ENCODE measurements around the gene PAPLN. TPM values are rescaled to one million over a fixed set of nuclear protein-coding genes. Genes with fewer than 3 reads are reported as not detected.
"Not testable (repeated sequence)": the region's sequence is repeated elsewhere in the genome, so short reads cannot be mapped to it uniquely, and the experiment has no call there.

Gene PAPLN
- total RNA-seq, 1 experiment from 2014 or later = 0.40 TPM

DNA sequence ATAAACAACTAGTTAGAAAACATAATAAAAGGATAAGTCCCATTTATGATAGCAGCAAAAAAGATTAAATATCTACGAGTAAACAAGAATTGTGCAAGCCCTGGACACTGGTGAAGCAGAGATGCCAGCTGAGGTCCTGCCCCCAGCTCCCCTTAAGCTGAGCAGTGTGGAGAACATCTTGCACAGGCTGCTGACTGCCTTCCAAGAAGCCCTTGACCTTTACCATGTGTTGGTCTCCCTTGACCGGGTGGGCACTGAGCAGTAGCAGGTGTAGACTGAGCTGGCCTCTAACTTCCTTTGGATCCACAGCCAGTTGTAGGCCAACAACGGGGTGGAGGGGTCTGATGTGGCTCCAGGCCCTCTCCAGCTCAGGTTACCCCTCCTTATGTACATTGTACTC is 47.7 kb upstream of the PAPLN start:
- BruUV-seq (replicated peaks) = no TSS peak
- no peak for ATAC-seq
- CTCF ChIA-PET = no interaction called here

DNA sequence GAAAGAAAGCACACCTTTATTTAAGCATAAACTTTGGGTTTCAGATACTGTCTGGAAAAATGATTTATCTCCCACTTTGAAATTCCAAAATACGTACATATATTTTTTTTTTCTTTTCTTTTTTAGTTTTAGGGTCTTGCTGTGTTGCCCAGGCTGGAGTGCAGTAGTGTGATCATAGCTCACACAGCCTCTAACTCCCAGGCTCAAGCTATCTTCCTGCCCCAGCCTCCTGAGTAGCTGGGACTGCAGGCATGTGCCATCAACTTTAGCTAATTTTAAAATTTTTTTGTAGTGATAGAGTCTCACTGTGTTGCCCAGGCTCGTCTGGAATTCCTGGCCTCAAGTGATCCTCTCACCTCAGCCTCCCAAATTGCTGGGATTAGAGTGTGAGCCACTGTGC is 45.9 kb upstream of the PAPLN start:
- DNase-seq = no peak
- H3K36me3 ChIP-seq (ENCODE audit: low read depth, low read length) = peaks cover 26% of the 10 kb centered on the region
- ChIA-PET CTCF (no interaction called here), POLR2A (ENCODE audit: unreplicated experiment) (interaction anchor here (0.6 kb wide), 1 partner anchor 45 kb away, joined by 4 read pairs; no protein-coding TSS in a partner anchor)
- no peaks in the 10 kb centered on the region for H3K9me2 ChIP-seq (replicated peaks; ENCODE audit: low read length)
- BruUV-seq (replicated peaks) = no TSS peak
- TF ChIP-seq, protein P1, sequence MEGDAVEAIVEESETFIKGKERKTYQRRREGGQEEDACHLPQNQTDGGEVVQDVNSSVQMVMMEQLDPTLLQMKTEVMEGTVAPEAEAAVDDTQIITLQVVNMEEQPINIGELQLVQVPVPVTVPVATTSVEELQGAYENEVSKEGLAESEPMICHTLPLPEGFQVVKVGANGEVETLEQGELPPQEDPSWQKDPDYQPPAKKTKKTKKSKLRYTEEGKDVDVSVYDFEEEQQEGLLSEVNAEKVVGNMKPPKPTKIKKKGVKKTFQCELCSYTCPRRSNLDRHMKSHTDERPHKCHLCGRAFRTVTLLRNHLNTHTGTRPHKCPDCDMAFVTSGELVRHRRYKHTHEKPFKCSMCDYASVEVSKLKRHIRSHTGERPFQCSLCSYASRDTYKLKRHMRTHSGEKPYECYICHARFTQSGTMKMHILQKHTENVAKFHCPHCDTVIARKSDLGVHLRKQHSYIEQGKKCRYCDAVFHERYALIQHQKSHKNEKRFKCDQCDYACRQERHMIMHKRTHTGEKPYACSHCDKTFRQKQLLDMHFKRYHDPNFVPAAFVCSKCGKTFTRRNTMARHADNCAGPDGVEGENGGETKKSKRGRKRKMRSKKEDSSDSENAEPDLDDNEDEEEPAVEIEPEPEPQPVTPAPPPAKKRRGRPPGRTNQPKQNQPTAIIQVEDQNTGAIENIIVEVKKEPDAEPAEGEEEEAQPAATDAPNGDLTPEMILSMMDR (conservative IDR thresholded peaks at IDR 0.05; ENCODE audit: low read depth, low read length) = no peak
- TF ChIP-seq EZH2phosphoT487 (IDR thresholded peaks at IDR 0.05; ENCODE audit: borderline replicate concordance, low read length) (no peak), EZH2 (IDR thresholded peaks at IDR 0.05; ENCODE audit: low read length, unreplicated experiment) (no peak)
- H3K9ac ChIP-seq (ENCODE audit: low read length) = no peak overlapping the region
- intact Hi-C loops (cut with micrococcal nuclease) = no loop called here
- no peaks in the 10 kb centered on the region for H3K9me3 ChIP-seq (ENCODE audit: low read length)
- peaks cover 12% of the 10 kb centered on the region for H3K4me1 ChIP-seq (ENCODE audit: insufficient read depth, low read length)
- H3K27me3 ChIP-seq (ENCODE audit: low read length) = no peaks in the 10 kb centered on the region
- no peak overlapping the region for H2AFZ ChIP-seq (ENCODE audit: low read length)
- no peak overlapping the region for H3K4me3 ChIP-seq (ENCODE audit: low read length)
- H3K4me2 ChIP-seq (ENCODE audit: low read length) = no peak overlapping the region
- H3F3A ChIP-seq (ENCODE audit: low read length, unreplicated experiment) = no peaks in the 10 kb centered on the region
- H3K27ac ChIP-seq (ENCODE audit: low read length) = no peak overlapping the region
- ATAC-seq = no peak
- no peaks in the 10 kb centered on the region for H4K20me1 ChIP-seq (ENCODE audit: low read length)
- H3K79me2 ChIP-seq (ENCODE audit: low read length) = no peaks in the 10 kb centered on the region

More for the DNA sequence above, 47.7 kb upstream of the PAPLN start:
- TF ChIP-seq, protein P1 (conservative IDR thresholded peaks at IDR 0.05; ENCODE audit: low read depth, low read length) = no peak
- H3K9me3 ChIP-seq (ENCODE audit: low read length) = no peaks in the 10 kb centered on the region
- H3K4me3 ChIP-seq (ENCODE audit: low read length) = no peak overlapping the region
- H3K4me1 ChIP-seq (ENCODE audit: insufficient read depth, low read length) = peaks cover 12% of the 10 kb centered on the region
- H4K20me1 ChIP-seq (ENCODE audit: low read length) = no peaks in the 10 kb centered on the region
- DNase-seq = no peak
- intact Hi-C loops (cut with micrococcal nuclease) = no loop called here
- no peak overlapping the region for H3K27ac ChIP-seq (ENCODE audit: low read length)
- H3K36me3 ChIP-seq (ENCODE audit: low read depth, low read length) = peaks cover 20% of the 10 kb centered on the region; the same call in 1 of the 2 replicates
- no peak overlapping the region for H2AFZ ChIP-seq (ENCODE audit: low read length)
- no peaks in the 10 kb centered on the region for H3K9me2 ChIP-seq (replicated peaks; ENCODE audit: low read length)
- H3K79me2 ChIP-seq (ENCODE audit: low read length) = no peaks in the 10 kb centered on the region
- POLR2A ChIA-PET (ENCODE audit: unreplicated experiment) = no interaction called here
- no peaks in the 10 kb centered on the region for H3F3A ChIP-seq (ENCODE audit: low read length, unreplicated experiment)
- no peaks in the 10 kb centered on the region for H3K27me3 ChIP-seq (ENCODE audit: low read length)
- H3K4me2 ChIP-seq (ENCODE audit: low read length) = no peak overlapping the region
- H3K9ac ChIP-seq (ENCODE audit: low read length) = no peak overlapping the region

DNA sequence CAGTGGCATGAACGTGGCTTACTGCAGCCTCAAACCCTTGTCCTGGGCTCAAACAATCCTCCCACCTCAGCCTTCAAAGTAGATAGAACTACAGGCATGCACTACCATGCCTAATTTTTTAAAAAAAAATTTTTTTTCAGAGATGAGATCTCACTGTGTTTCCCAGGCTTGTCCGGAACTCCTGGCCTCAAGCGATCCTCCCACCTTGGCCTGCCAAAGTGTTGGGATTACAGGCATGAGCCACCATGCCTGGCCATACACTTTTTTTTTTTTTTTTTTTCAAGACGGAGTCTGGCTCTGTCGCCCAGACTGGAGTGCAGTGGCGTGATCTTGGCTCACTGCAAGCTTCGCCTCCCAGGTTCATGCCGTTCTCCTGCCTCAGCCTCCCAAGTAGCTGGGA is 43.0 kb upstream of the PAPLN start:
- H3K9me3 ChIP-seq (ENCODE audit: low read length); intact Hi-C loops (cut with micrococcal nuclease); H4K20me1 ChIP-seq (ENCODE audit: low read length); H3F3A ChIP-seq (ENCODE audit: low read length, unreplicated experiment); BruUV-seq (replicated peaks); DNase-seq; H3K27me3 ChIP-seq (ENCODE audit: low read length); H3K79me2 ChIP-seq (ENCODE audit: low read length); H2AFZ ChIP-seq (ENCODE audit: low read length); H3K27ac ChIP-seq (ENCODE audit: low read length); ATAC-seq; H3K9me2 ChIP-seq (replicated peaks; ENCODE audit: low read length); H3K4me2 ChIP-seq (ENCODE audit: low read length); CTCF ChIA-PET; H3K9ac ChIP-seq (ENCODE audit: low read length); H3K4me1 ChIP-seq (ENCODE audit: insufficient read depth, low read length); POLR2A ChIA-PET (ENCODE audit: unreplicated experiment); H3K4me3 ChIP-seq (ENCODE audit: low read length): not testable (repeated sequence)
- peaks cover 29% of the 10 kb centered on the region for H3K36me3 ChIP-seq (ENCODE audit: low read depth, low read length)
